ENCODE data around the gene SLC6A1.

- no peak for TF ChIP-seq CTCF (conservative IDR thresholded peaks at IDR 0.05; ENCODE audit: low read depth, low read length)
- no peak for TF ChIP-seq RCOR1 (IDR thresholded peaks at IDR 0.05; ENCODE audit: insufficient replicate concordance, low read length)
- no peak for TF ChIP-seq USF2 (IDR thresholded peaks at IDR 0.05; ENCODE audit: low read depth, low read length)
- no peak for TF ChIP-seq CEBPB (IDR thresholded peaks at IDR 0.05; ENCODE audit: low read depth, low read length)
- no peak for TF ChIP-seq MAFK (IDR thresholded peaks at IDR 0.05; ENCODE audit: low read depth, low read length)
- TF ChIP-seq NFE2L2 (IDR thresholded peaks at IDR 0.05; ENCODE audit: low read depth, low read length): no peak
- TF ChIP-seq POLR2A (IDR thresholded peaks at IDR 0.05; ENCODE audit: low read depth, low read length): no peak
- no peak for TF ChIP-seq MAZ (IDR thresholded peaks at IDR 0.05; ENCODE audit: borderline replicate concordance, low read depth, low read length)
Observed at GRCh38 chr3:11000528-11000927, 8.0 kb downstream of the SLC6A1 start.

All from IMR-90 (cell line).